ENCODE results near the gene SLC2A11.

SLC2A11 gene

GRCh38 chr22:23857606-23858483, at the start of gene SLC2A11:
Gene SLC2A11 (plus strand): TSS chr22:23857875. CDS start chr22:23858000, 125 bp downstream.
- DNase-seq, result peak; percentile 82 to 96

- DNase-seq, result no peak
Measured at GRCh38 chr22:23812378-23812777, 45.3 kb upstream of the SLC2A11 start.

GRCh38 chr22:23815541-23816155, 42.0 kb upstream of the SLC2A11 start:
- no peak for DNase-seq

DNA sequence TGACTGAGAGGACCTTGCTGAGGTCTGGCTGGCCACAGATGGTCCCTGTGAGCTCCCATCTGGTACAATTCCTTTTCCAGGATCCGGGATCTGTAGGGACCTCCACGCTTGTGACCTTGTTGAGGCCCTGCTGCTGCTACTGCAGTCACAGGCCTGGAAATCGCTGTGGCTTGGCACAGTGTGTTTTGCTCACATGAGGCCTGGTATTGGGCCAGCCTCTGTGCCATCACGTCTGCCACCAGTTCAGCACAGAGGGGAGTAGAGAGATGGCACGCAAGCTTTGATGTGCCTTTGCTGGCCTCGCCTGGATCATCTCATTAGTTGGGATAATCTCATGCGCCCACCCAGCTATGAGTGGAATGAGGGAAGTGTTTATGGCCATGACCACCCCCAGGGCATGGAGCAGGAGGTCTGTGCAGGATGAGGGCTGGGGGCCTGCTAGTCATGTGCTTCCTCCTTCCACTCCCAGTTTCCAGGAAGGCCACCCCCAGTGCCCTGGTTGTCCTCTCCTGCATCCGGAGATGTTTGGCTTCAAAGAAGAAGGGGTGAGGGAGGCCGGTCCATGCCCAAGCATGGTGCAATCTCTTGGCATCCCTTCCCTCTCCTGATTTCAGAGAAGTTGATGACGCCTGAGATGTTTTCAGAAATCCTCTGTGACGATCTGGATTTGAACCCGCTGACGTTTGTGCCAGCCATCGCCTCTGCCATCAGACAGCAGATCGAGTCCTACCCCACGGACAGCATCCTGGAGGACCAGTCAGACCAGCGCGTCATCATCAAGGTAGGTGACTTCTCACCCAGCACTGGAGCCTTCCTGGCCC, 41.3 kb upstream of the SLC2A11 start:
- no peak for DNase-seq

- no peak for DNase-seq
Measured at GRCh38 chr22:23817146-23817545, 40.5 kb upstream of the SLC2A11 start.

DNA sequence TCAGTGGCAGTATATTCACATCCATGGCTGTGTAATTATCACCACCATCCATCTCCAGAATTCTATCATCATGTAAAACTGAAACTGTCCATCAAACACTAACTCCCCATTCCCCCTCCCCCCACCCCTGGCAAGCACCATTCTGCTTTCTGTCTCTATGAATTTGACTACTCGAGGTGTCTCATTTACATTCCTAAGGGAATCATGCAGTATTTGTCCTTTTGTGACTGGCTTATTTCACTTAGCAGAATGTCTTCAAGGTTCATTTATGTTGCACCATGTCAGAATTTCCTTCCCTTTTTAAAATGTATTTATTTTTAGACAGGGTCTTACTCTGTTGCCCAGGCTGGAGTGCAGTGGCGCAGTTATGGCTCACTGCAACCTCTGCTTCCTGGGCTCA, 39.1 kb upstream of the SLC2A11 start:
- no peak for DNase-seq

DNA sequence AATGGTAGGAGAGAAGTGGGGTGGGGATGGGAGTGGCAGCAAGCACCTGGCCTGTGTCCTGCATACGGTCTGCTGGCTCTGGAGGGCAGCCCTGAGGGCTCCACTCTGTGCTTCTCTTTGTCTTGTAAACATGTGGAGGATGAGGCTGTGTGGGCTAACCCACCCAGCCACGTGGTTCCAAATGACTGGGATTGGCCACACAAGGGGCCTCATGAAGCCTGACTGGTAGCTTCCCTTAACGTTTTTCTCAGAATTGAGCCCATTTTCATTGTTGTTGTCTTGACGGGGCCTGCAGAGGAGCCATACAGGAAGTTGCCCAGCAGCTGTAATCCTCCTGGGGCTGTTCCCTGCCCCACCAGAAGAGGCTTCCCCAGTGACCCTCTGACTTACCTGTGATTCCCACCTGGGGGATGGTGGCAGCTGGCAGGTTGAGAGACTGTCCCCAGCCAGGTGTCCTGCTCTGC, 36.9 kb upstream of the SLC2A11 start:
- DNase-seq, result no peak

GRCh38 chr22:23822101-23822671, 35.5 kb upstream of the SLC2A11 start:
- DNase-seq, result no peak

GRCh38 chr22:23823331-23823791, 34.3 kb upstream of the SLC2A11 start:
- no peak for DNase-seq

DNA sequence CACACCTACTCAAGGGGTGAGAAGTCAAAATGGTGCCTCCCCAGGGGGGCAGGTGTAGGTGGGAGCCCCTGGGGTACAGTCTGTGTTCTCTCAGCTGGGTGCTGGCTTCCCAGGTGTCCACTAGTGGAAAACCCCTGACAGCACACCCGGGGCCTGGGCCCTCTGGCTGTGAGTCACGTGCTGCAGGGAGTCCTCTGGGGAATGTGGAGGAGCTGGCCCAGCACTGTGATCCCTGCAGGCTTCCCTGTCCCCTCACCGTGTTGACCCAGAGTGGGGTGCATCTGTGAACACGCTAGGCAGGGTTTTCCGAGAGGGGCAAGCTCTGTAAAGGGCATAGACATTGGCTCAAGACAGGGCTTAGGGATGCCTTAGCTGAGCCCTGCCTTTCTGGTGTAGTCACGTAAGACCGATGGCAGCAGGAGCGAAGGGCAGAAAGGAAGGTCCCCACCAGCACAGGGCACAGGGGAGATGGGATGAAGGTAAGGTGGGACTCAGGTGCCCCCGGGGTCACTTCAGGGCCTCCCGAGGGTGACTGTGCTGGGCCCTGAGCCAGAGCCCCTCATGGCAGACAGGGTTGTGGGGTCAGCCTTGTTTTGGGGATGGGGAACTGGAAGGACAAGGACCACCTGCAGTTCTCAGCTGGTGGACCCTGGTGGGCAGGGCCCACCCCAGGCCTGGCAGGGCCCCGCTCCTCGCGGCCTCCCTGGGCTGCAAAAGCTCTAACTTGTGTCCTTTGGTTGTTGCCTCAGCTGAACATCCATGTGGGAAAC, 33.0 kb upstream of the SLC2A11 start:
- no peak for DNase-seq

GRCh38 chr22:23825246-23825905, 32.3 kb upstream of the SLC2A11 start:
- DNase-seq, result no peak

DNA sequence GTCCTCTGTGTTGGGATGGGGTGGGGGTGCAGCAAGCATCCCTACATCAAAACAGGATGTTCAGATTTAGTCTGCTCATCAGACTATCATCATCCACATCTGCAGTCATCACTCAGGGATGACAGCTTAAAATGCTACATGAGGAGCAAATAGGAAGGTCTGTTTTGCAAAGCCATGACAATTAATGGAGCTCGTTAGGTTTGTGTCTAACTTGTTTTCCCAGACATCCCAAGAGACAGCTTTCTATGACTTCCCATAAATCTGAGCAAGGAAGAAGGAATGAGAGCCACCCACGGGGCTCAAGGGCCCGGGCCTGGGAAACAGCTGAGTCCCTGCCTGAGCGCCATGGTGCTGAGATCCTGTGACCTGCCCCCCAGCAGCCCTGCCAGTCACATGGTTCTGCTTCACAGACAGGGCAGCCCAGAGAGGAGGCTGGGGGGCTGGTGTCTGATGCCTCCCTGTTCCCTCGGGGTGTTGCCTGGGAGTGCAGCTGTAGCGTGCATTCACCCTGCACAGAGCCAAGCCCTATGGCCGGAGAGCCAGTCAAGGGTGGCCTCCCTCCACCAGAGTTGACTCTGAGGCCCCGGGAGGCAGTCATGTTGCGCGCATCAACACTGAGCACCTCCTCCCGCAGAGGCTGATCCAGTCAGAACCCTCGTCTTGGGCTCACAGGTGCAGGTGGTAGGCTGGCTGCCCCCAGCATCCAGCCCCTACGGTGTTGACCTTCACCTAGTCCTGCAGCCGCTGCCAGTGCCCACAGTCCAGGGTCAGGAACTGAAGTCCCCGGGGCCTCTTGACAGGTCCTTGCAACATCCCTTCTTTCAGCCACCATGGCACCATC, 30.9 kb upstream of the SLC2A11 start:
- no peak for DNase-seq

DNA sequence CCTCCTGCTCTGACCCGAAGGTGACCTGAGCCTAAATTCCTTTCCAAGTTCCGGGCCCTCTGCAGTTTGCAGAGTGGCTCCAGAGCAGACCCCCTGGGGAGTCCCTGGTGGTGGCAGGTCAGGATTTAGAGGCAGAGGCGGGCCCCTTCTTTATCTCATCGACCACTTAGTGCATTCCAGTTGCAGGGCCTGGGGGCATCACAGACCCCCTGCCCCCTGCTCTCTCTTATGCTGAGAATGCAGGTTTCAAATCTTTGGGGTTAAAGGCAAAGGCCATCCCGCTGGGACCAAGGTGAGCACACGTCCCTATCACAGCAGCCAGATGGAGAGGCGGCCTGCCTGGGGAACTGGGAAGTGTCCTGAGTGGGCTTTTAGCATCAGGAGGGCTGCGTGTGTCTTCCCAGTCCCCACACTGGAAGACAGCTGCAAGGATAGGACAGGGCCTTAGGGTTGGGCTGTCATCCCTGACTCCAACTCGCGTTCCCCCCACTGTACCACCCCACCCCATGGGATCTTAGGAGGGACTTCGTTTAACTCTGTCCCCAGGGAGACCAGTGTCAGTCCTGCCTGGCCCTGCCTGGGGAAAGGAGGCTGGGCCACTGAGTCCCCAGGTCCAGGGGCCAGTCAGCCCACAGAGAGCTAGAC, 30.2 kb upstream of the SLC2A11 start:
- DNase-seq, result no peak

DNA sequence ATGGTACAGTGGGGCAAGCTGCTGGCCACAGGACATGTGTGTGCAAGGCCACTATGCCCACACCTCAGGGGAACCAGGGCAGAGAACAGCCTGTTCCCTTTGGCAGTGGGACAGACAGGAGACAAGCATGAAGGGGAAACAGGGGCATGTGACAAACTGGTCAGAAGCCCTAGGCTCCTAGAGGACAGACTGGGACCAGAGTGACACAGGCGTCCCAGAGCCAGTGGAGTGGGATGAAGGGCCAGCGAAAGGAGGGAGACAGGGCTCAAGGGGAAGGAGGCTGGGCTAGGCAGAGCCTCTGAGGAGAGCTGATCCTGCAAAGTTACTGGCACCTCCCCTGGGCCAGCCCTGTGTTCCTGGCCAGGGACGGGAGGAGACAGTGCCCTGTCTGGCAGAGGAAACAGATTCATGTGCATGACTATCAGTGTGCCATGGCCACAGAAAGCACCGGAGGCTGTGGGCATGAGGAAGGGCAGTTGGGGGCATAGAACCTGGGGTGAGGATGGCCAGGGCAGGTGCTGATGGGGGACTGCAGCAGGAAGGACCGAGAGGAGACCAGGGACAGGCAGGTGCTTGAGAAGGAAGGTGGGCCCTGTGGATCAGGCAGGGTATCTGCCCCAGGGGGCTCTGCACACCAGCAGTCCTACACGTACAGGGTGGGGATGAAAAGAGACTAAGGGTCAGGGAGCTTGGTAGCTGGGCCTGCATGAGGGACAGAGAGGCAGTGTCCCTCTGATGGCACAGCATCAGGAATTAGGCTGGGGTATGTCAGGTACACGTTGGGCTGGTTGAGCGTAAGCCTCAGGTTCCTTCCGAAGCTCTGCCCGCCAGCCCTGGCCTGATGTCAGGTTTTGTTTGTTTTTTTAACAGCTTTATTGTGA, 28.6 kb upstream of the SLC2A11 start:
- DNase-seq, result no peak

GRCh38 chr22:23829845-23830372, 27.8 kb upstream of the SLC2A11 start:
- DNase-seq, result no peak

GRCh38 chr22:23831261-23831660, 26.4 kb upstream of the SLC2A11 start:
- no peak for DNase-seq

GRCh38 chr22:23831781-23832180, 25.9 kb upstream of the SLC2A11 start:
- no peak for DNase-seq

- no peak for DNase-seq
Measured at GRCh38 chr22:23832226-23833016, 25.3 kb upstream of the SLC2A11 start.

Measured in bone marrow (tissue), 2 donors.